SK-MEL-5 (cell line): ENCODE data around the gene EGR1. TPM values are rescaled to one million over a fixed set of nuclear protein-coding genes. Genes with fewer than 3 reads are reported as not detected.
A peak's percentile ranks its signal among the peaks of the same experiment; 100 is the strongest.

Source experiments
- DNase-seq: peaks from one replicate; pipeline ENCODE4 v3.0.0-alpha.2; 2016; ENCODE audit warnings: low read depth, low spot score
- in situ Hi-C: cut with HindIII; loops from 2 replicates; pipeline ENCODE4 v1.10.0; 2016; ENCODE audit warnings: low sequenced_read_pairs, high pct_unique_total_duplicates, low pct_unique_long_range_greater_than_20kb
- total RNA-seq: library from RNA; depleted of rRNA; stranded (reverse); fragments of >200 nt; shearing (Covaris generic); gene quantifications from 2 replicates; pipeline ENCODE4 v1.2.3, GENCODE V29; 2014

Gene EGR1
- total RNA-seq, 1 experiment from 2014 or later: 2.8 TPM

DNA sequence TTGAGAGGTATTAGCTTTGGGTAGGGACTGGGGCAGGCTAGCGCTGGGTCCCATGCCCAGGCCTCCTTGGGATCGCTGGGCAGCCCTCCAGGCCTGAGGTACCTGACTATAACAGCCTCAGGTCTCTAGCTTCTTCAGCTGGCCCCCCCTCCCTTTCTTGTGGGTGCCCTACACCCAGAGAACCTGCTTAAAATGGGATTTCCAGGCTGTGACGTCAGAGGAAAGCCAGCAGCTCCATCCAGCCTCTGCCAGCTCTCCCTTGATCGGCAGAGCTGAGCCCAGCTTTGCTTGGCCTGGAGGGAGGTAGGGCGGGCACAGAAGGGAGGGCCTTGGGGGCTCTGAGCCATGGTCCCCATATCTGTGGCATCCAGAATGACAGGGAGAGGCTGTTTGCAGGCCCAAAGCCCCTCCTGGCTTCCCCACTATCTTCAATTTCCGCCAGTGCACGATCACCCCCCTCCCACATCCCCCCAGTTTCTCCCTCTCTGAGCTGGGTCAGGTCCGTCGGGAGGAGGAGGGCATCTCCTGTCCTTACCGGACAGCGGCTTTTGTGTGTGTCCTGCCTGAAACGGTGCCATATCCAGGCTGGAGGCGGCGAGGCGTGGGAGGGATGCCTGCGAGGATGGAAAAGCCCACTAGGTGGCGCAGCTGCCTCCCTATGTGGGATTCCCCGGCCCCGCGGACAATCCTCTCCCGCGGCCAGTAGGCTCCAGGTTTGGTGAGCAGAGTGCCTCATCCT, 15.6 kb upstream of the EGR1 start:
- in situ Hi-C loops: no loop called here
- DNase-seq: peak; percentile 83

DNA sequence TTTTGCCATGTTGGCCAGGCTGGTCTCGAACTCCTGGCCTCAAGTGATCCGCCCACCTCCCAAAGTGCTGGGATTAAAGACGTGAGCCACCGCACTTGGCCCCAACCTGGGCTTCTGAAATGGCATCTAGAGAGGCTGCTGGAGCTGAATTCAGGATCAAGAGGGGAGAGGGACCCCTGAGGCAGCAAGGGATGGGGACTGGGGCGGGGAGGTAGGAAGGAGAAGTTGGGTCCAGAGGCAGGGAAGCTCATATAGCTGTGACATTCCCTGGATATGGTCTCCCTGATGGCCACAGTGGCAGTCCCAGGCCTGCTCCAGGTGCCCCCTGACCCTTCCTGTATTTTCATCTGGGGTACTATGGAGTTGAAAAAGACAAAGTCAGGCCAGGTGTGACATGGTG, 14.3 kb upstream of the EGR1 start:
- no peak for DNase-seq
- in situ Hi-C loops: no loop called here

- in situ Hi-C loops: no loop called here
- no peak for DNase-seq
Measured at GRCh38 chr5:138452720-138453119, 12.6 kb upstream of the EGR1 start.

- in situ Hi-C loops: no loop called here
- DNase-seq: no peak
Measured at GRCh38 chr5:138453590-138453989, 11.7 kb upstream of the EGR1 start.

GRCh38 chr5:138454121-138454520, 11.2 kb upstream of the EGR1 start:
- in situ Hi-C loops: no loop called here
- no peak for DNase-seq

GRCh38 chr5:138455232-138455930, 9.9 kb upstream of the EGR1 start:
- no peak for DNase-seq
- in situ Hi-C loops: no loop called here

DNA sequence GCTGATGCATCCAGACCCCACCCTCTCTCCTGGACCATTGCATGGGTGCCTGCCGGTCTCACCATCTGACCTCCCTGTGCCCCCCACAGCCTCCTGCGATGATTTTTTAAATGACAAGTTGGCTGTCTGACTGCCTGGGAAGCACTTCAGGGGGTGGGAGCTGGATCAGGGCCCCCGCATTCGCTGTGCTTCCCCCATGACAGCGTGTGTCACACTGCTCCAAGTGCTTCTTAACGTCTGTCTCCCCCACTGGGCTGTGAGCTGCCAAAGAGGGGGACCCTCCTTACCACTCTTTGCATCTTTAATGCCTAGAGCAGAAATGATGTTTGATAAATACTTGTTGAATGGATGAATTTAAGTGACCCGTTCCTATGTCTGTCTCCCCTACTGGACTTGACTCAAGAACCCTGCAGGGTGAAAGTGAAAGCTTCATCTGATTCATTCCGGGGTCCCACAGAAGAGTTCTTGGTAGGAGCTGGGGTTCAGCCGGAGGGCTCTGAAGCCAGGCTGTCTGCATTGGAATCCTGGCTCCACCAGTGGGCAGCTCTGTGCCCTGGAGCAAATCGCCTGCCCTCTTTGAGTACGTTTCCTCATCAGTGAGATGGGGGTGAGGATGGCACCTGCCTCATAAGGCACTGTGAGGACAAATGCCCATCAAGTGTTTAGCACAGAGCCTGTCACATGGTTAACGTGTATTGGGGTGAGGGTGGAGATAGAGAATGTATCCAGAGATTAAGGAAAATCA, 7.6 kb upstream of the EGR1 start:
- in situ Hi-C loops: no loop called here
- DNase-seq: no peak

DNA sequence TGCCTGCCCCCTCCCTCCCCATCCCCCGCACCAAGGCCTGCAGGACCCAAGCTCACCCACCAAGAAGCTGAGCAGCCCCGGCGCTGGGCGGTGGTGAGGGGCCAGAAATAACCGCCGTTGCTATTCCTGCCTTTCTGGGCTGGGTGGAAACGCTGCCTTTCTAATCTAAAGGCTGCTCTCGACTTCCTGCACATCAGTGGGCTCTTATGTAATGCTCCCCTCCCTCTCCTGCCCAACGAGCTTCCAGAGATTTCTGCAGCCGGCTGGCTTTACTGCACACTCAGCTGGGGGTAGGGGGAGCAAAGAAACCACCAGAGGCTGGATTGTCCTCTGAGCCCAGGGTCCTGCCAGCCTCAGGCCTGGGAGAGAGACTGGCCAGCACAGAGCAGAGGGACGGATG, 6.9 kb upstream of the EGR1 start:
- in situ Hi-C loops: no loop called here
- no peak for DNase-seq

GRCh38 chr5:138458856-138459255, 6.4 kb upstream of the EGR1 start:
- no peak for DNase-seq
- in situ Hi-C loops: no loop called here

DNA sequence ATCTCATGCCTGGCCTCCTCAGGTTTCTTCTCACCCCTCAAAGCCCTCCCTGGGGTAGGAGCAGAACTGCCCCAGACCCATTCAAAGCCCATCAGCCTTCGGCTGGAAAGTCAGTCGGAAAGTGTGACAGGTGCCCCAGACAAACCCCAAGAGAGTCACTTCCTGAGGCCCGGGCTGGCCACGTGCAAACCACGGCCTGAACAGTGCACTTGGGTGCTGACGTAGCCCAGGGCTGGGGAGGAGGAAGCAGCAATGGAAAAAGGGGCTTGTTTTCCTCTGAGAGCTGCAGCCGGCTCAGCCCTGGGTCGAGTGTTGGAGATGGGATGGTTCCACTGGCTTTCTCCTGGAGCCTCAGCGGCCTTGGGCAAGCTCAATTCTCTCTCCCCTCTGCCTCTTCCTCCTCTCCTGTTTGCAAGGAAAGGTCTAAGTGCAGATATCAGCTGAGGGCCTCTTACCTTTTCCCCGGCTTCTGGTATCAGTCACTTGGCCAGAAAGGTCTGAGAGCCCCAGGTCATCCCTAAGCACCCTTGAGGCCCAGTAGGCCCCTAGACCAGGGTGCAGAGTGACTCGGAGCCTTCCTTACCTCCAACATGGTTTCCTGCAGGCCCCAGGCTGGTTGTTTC, 5.9 kb upstream of the EGR1 start:
- no peak for DNase-seq
- in situ Hi-C loops: no loop called here

GRCh38 chr5:138460032-138460693, 5.1 kb upstream of the EGR1 start:
- DNase-seq: no peak
- in situ Hi-C loops: no loop called here

- in situ Hi-C loops: no loop called here
Measured at GRCh38 chr5:138461343-138462125, 3.7 kb upstream of the EGR1 start.

DNA sequence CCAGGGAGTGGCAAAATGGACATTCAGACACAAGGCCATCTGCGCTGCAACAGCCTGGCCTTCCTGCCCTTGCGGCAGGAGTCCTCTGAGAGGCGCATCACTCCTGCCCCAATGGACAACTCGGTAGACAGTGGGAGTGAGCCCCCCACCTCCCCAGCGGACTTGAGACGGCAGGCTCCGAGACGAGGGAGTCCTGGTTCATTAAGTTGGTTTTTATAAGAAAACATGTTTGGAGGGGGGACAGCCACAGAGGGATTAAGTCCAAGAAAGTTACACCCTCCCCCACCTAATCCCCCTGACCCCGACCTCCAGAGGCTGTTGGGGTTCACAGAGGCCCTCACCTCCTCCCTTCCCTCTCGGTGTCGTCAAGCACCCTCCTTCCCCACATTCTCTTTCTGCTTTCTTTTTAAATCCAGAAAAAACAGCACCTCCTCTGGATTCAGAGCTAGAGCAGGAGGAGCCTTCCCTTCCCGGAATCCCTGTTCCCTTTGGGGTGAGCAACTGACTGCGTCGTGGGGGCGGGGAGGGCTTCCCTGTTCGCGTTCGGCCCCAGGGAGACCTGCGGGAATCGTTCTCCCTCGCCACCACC, 1.8 kb upstream of the EGR1 start:
- in situ Hi-C loops: no loop called here
- peak; percentile 36 for DNase-seq

More at GRCh38 chr5:138461343-138462125, 3.7 kb upstream of the EGR1 start:
- DNase-seq: peak; percentile 72

- in situ Hi-C loops: no loop called here
- DNase-seq: peak; percentile 94
Measured at GRCh38 chr5:138464008-138464387, 1.3 kb upstream of the EGR1 start.

GRCh38 chr5:138464388-138465260, 655 bp upstream of the EGR1 start:
- in situ Hi-C loops: no loop called here
- DNase-seq: peak; percentile 99
